Measurements from ENCODE around the gene ZNF436. TPM values are rescaled to one million over a fixed set of nuclear protein-coding genes. Genes with fewer than 3 reads are reported as not detected.

Gene ZNF436
- total and polyA plus RNA-seq, 2 experiments from 2014 or later, result 0.23 to 1.0 TPM

DNA sequence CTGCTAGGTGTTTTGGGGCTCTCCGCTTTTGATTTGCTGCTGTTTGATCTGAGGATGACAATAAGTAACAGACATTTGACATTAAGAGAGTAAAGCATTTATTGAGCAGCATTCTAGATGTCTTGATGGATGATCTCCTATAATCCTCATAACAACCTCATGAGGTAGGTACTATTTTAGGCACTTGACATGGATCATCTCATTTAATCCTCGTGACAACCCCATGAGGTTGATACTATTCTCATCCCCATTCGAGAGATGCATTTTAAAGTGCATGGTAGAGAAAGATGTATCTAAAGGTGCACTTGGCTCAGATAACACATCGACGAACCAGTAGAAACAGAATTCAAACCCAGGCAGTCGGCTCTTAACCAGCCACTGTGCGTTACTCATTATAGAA lies 28.3 kb upstream of the ZNF436 start:
- no peak overlapping the region for H3K27ac ChIP-seq (ENCODE audit: low read depth)
- DNase-seq (ENCODE audit: low spot score) (no peak), ATAC-seq (no peak)
- peaks cover 93% of the 10 kb centered on the region for H3K27me3 ChIP-seq (ENCODE audit: insufficient read depth)
- Mint-ChIP-seq H3K27ac (no peak overlapping the region), H3K4me1 (peaks cover 22% of the 10 kb centered on the region), H3K4me3 (no peak overlapping the region), H3K36me3 (ENCODE audit: low read depth) (no peaks in the 10 kb centered on the region), H3K27me3 (ENCODE audit: insufficient read depth, low read depth, poor library complexity) (peaks cover 72% of the 10 kb centered on the region), H3K9me3 (peaks cover 5% of the 10 kb centered on the region; the same call in 1 of the 3 replicates)
- H3K4me3 ChIP-seq, result no peak overlapping the region
- H3K36me3 ChIP-seq (ENCODE audit: insufficient read depth), result no peaks in the 10 kb centered on the region
- H3K4me1 ChIP-seq (ENCODE audit: insufficient read depth), result peaks cover 14% of the 10 kb centered on the region
- TF ChIP-seq POLR2AphosphoS5 (IDR thresholded peaks at IDR 0.05; ENCODE audit: low read depth) (no peak), EZH2 (IDR thresholded peaks at IDR 0.05; ENCODE audit: low read depth, unreplicated experiment) (no peak), CREB1 (CRISPR knock-in tag; IDR thresholded peaks at IDR 0.05; ENCODE audit: low read depth) (no peak), STAT1 (IDR thresholded peaks at IDR 0.05; ENCODE audit: unreplicated experiment) (no peak), JUNB (IDR thresholded peaks at IDR 0.05; ENCODE audit: unreplicated experiment) (no peak), EZH2phosphoT487 (IDR thresholded peaks at IDR 0.05; ENCODE audit: unreplicated experiment) (no peak), ZNF114 (CRISPR knock-in tag; IDR thresholded peaks at IDR 0.05) (no peak), ZNF331 (CRISPR knock-in tag; IDR thresholded peaks at IDR 0.05; ENCODE audit: low read depth) (no peak), NANOG (IDR thresholded peaks at IDR 0.05; ENCODE audit: borderline replicate concordance) (no peak)
- TF ChIP-seq, protein P1, sequence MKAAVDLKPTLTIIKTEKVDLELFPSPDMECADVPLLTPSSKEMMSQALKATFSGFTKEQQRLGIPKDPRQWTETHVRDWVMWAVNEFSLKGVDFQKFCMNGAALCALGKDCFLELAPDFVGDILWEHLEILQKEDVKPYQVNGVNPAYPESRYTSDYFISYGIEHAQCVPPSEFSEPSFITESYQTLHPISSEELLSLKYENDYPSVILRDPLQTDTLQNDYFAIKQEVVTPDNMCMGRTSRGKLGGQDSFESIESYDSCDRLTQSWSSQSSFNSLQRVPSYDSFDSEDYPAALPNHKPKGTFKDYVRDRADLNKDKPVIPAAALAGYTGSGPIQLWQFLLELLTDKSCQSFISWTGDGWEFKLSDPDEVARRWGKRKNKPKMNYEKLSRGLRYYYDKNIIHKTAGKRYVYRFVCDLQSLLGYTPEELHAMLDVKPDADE (IDR thresholded peaks at IDR 0.05), result no peak
- TF ChIP-seq, protein P2, sequence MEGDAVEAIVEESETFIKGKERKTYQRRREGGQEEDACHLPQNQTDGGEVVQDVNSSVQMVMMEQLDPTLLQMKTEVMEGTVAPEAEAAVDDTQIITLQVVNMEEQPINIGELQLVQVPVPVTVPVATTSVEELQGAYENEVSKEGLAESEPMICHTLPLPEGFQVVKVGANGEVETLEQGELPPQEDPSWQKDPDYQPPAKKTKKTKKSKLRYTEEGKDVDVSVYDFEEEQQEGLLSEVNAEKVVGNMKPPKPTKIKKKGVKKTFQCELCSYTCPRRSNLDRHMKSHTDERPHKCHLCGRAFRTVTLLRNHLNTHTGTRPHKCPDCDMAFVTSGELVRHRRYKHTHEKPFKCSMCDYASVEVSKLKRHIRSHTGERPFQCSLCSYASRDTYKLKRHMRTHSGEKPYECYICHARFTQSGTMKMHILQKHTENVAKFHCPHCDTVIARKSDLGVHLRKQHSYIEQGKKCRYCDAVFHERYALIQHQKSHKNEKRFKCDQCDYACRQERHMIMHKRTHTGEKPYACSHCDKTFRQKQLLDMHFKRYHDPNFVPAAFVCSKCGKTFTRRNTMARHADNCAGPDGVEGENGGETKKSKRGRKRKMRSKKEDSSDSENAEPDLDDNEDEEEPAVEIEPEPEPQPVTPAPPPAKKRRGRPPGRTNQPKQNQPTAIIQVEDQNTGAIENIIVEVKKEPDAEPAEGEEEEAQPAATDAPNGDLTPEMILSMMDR (conservative IDR thresholded peaks at IDR 0.05; ENCODE audit: low read depth in 2 of 2), result no peak
- TF ChIP-seq, protein P3, sequence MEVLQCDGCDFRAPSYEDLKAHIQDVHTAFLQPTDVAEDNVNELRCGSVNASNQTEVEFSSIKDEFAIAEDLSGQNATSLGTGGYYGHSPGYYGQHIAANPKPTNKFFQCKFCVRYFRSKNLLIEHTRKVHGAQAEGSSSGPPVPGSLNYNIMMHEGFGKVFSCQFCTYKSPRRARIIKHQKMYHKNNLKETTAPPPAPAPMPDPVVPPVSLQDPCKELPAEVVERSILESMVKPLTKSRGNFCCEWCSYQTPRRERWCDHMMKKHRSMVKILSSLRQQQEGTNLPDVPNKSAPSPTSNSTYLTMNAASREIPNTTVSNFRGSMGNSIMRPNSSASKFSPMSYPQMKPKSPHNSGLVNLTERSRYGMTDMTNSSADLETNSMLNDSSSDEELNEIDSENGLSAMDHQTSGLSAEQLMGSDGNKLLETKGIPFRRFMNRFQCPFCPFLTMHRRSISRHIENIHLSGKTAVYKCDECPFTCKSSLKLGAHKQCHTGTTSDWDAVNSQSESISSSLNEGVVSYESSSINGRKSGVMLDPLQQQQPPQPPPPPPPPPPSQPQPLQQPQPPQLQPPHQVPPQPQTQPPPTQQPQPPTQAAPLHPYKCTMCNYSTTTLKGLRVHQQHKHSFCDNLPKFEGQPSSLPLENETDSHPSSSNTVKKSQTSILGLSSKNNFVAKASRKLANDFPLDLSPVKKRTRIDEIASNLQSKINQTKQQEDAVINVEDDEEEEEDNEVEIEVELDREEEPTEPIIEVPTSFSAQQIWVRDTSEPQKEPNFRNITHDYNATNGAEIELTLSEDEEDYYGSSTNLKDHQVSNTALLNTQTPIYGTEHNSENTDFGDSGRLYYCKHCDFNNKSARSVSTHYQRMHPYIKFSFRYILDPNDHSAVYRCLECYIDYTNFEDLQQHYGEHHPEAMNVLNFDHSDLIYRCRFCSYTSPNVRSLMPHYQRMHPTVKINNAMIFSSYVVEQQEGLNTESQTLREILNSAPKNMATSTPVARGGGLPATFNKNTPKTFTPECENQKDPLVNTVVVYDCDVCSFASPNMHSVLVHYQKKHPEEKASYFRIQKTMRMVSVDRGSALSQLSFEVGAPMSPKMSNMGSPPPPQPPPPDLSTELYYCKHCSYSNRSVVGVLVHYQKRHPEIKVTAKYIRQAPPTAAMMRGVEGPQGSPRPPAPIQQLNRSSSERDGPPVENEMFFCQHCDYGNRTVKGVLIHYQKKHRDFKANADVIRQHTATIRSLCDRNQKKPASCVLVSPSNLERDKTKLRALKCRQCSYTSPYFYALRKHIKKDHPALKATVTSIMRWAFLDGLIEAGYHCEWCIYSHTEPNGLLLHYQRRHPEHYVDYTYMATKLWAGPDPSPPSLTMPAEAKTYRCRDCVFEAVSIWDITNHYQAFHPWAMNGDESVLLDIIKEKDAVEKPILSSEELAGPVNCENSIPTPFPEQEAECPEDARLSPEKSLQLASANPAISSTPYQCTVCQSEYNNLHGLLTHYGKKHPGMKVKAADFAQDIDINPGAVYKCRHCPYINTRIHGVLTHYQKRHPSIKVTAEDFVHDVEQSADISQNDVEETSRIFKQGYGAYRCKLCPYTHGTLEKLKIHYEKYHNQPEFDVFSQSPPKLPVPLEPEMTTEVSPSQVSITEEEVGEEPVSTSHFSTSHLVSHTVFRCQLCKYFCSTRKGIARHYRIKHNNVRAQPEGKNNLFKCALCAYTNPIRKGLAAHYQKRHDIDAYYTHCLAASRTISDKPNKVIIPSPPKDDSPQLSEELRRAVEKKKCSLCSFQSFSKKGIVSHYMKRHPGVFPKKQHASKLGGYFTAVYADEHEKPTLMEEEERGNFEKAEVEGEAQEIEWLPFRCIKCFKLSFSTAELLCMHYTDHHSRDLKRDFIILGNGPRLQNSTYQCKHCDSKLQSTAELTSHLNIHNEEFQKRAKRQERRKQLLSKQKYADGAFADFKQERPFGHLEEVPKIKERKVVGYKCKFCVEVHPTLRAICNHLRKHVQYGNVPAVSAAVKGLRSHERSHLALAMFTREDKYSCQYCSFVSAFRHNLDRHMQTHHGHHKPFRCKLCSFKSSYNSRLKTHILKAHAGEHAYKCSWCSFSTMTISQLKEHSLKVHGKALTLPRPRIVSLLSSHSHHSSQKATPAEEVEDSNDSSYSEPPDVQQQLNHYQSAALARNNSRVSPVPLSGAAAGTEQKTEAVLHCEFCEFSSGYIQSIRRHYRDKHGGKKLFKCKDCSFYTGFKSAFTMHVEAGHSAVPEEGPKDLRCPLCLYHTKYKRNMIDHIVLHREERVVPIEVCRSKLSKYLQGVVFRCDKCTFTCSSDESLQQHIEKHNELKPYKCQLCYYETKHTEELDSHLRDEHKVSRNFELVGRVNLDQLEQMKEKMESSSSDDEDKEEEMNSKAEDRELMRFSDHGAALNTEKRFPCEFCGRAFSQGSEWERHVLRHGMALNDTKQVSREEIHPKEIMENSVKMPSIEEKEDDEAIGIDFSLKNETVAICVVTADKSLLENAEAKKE (CRISPR knock-in tag; IDR thresholded peaks at IDR 0.05), result no peak
- TF ChIP-seq, protein P4, sequence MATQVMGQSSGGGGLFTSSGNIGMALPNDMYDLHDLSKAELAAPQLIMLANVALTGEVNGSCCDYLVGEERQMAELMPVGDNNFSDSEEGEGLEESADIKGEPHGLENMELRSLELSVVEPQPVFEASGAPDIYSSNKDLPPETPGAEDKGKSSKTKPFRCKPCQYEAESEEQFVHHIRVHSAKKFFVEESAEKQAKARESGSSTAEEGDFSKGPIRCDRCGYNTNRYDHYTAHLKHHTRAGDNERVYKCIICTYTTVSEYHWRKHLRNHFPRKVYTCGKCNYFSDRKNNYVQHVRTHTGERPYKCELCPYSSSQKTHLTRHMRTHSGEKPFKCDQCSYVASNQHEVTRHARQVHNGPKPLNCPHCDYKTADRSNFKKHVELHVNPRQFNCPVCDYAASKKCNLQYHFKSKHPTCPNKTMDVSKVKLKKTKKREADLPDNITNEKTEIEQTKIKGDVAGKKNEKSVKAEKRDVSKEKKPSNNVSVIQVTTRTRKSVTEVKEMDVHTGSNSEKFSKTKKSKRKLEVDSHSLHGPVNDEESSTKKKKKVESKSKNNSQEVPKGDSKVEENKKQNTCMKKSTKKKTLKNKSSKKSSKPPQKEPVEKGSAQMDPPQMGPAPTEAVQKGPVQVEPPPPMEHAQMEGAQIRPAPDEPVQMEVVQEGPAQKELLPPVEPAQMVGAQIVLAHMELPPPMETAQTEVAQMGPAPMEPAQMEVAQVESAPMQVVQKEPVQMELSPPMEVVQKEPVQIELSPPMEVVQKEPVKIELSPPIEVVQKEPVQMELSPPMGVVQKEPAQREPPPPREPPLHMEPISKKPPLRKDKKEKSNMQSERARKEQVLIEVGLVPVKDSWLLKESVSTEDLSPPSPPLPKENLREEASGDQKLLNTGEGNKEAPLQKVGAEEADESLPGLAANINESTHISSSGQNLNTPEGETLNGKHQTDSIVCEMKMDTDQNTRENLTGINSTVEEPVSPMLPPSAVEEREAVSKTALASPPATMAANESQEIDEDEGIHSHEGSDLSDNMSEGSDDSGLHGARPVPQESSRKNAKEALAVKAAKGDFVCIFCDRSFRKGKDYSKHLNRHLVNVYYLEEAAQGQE (IDR thresholded peaks at IDR 0.05; ENCODE audit: unreplicated experiment), result no peak
- no peak overlapping the region for H2AFZ ChIP-seq
- H3F3A ChIP-seq (replicated peaks; ENCODE audit: low read depth), result 0 out of 2 replicates have a peak, but pooled peaks cover 7% of the 10 kb centered on the region
- H3K9me2 ChIP-seq (ENCODE audit: insufficient read depth), result no peaks in the 10 kb centered on the region
- H4K20me1 ChIP-seq (replicated peaks; ENCODE audit: insufficient read depth), result no peaks in the 10 kb centered on the region
- H3K79me2 ChIP-seq (replicated peaks; ENCODE audit: insufficient read depth), result no peaks in the 10 kb centered on the region
- no peak overlapping the region for H3K4me2 ChIP-seq

Data from GM23338 (cell line).